IPS DF 4.7 (cell line): ENCODE results near the gene ANKRD35.
"Not testable (repeated sequence)": the region's sequence is repeated elsewhere in the genome, so short reads cannot be mapped to it uniquely, and the experiment has no call there.

Experiments
- DNase-seq: peaks from one replicate; pipeline ENCODE4 v3.0.0-alpha.2; 2013; ENCODE audit warnings: low spot score; ENCODE audit errors: extremely low read depth

The ANKRD35 gene

DNA sequence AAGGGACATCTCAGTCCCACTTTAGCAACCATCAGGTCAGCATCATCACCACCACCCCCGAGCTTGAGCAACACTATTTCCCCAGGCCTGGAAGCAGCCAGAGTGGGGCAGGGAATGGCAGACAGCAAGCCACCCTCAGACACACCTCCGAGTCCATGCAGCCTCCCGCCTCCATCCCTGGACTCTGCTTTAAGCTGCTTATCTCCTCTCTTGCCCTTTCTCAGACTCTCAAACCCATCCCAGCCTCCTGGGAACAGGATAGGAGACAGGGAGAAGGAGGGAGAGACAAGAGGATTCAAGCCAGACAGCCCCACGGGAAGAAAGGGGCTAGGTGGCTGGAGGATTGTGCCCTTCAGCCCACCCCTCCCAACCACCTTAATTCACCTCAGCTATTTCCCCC is 28.5 kb downstream of the ANKRD35 start:
- DNase-seq = no peak

DNA sequence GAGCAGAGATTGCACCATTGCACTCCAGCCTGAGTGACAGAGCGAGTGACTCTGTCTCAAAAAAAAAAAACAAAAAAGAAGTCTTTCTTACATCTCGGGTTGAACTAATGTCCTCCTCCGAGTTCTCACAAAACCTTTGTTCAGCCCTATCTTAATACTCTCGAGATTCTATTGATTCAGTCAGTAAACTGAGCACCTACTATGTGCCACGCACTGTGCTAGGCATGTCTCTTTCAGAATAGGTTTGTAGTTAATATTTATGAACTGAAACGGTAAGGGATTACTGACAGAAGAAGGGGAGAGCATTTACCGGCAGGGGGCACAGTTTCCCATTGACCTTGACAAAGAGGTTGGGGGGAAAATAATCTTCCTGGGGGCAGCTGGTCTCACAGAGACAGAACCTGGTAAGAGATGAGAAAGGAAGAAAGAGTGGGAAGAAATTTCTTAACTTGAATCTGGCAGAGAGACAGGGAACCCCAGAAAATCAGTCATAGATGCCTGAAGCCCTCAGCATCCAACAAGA is 30.2 kb downstream of the ANKRD35 start:
- DNase-seq = no peak

GRCh38 chr1:145849356-145850160 is 36.1 kb downstream of the ANKRD35 start:
- no peak for DNase-seq

DNA sequence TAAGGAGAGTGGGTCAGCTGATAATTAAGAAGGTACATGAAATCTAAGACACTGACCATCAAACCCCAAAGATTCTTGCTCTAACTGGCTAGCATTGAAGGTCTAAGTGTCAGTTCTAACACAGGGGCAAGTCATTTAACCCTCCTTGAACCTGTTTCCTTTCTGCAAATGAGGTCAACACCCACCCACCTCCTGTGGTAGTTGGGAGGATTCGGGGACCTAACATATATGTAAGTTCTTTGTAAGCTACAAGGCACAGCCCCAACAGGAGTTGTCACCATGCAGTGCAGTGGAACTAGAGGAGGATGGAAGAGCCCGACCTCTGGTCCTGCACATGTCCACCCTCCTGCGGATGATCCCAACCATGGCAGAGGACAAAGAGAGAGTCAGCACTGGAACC is 37.8 kb downstream of the ANKRD35 start:
- no peak for DNase-seq

GRCh38 chr1:145846201-145846612 is 39.5 kb downstream of the ANKRD35 start:
- DNase-seq = peak; percentile 30

DNA sequence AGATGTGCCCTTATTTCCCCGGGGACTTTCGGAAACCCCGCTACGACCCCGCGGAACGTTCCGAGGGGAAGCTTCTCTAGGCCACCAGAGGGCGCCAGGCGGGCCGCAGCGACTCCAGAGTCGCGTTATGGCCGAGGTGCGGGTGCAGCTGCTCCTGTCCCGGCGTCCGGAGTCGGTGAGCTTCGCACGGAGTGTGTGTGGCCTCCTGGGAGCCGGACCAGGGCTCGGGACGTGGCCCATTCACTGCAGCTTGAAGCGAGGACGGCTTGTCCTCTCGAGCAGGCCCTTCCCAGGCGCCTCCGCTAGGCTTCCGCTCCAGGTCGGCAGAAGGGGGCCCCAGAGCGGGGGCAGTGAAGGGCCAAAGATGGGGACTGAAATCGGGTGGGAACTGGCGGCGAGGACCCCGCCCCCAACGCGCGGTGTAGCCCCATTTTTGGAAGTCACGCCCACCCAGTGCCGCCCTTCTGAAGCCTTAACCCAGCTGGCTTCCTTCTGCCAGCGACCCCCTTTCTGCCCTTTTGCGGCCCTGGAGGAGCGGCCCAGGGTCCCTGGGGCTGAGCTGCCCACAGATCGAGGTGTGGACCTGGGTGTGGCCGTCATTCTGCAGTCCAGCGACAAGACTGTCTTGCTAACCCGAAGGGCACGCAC is 40.0 kb downstream of the ANKRD35 start, which contains the start of gene NUDT17:
Gene NUDT17, plus strand, starts transcription at position 117 of the 648 bp plus-strand sequence. Its CDS starts 11 bp downstream, at position 128.
- DNase-seq = peak; percentile 19

- no peak for DNase-seq
Measured at GRCh38 chr1:145845144-145845513, 40.5 kb downstream of the ANKRD35 start.

GRCh38 chr1:145843031-145843430 is 42.6 kb downstream of the ANKRD35 start:
- DNase-seq = no peak

DNA sequence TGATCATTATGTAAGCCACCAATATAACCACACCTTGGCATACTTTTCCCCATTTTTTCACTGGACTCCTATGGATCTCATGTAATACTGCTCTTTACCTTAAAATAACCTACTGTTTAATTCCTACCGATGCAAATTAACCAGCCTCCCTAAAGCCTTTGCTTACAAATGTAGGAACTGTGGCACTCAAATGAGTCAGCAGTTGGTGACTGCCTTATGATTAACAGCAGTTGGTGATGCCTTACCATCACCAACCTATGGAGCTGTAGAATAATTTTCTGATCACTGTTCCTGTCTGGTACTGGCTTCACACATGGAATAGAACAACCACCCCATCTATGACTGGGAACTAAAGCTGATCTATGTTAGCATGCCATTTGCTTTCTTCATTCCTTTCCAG is 48.0 kb downstream of the ANKRD35 start:
- no peak for DNase-seq

DNA sequence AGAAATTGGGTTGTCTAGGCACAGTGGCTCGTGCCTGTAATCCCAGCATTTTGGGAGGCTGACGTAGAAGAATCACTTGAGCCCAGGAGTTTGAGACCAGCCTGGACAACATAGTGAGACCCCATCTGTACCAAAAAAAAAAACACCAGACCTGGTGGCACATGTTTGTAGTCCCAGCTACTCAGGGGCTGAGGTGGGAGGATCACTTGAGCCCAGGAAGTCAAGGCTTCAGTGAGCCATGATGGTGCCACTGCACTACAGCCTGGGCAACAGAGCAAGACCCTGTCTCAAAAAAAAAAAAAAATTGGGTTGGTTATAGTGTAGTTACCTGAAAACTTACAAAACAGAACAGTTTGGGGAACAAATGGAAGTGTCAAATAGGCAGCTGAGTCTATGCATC is 54.9 kb downstream of the ANKRD35 start:
- not testable (repeated sequence) for DNase-seq

- no peak for DNase-seq
Measured at GRCh38 chr1:145828367-145829026, 57.2 kb downstream of the ANKRD35 start.

DNA sequence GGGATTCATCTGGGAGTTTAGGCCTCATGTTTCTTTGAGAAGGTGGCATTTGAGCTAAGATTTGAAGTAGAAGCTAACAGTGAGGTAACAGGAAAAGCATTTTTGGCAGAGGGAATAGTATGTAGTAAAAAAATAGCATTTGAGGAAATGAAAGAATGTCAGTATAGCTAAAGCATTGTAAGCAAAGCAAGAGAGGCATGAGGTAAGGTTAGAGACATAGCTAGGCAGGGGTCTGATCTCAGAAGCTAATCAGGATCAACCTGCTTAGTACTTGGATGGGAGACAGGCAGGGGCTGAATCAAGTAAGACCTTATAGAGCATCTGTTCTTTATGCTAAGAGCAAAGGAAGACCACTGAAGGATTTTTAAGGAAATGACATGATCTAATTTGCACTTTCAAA is 57.7 kb downstream of the ANKRD35 start:
- no peak for DNase-seq

DNA sequence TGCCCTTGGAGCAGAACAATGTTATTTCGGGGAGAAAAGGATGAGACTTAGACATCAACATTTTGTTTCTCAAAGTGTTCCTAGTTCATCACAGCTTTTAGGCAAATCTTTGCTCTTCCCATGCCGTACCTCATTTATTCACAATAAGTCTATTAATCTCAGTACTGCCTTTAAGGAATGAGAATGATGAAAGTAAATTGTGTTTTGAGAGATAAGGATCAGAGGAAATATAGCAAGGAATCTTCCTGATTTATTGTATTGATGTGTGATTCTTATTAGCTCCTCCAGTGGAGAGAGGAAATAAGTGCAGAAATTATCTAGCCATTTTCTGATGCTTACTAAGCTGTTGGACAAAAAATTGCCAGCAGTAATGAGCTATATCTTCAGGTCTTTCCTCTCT is 59.6 kb downstream of the ANKRD35 start:
- no peak for DNase-seq

DNA sequence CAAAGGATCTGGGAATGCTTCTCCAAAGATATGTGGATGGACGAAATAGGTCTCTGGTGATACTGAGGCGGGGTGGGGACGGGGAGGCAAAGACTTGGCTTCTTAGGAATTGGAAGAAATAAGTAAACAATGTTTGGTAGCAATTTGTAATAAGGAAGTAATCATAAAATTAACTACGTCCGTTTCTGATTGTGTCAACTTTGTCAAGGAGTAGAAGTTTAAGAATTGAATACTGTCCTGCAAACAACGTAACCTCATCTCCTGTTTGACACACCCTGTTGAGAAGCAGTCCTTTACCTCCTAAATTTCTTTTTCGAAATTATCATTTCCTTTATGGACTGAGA is 61.2 kb downstream of the ANKRD35 start:
- DNase-seq = no peak

- DNase-seq = peak; percentile 28
Measured at GRCh38 chr1:145823565-145824498, 61.8 kb downstream of the ANKRD35 start, which contains the start of the genes POLR3C and RNF115. TSS of gene POLR3C (plus strand) at chr1:145824200. CDS start at chr1:145825777, 1,577 bp downstream. TSS of gene RNF115 (minus strand) at chr1:145824095. CDS start at chr1:145823873, 222 bp downstream.

DNA sequence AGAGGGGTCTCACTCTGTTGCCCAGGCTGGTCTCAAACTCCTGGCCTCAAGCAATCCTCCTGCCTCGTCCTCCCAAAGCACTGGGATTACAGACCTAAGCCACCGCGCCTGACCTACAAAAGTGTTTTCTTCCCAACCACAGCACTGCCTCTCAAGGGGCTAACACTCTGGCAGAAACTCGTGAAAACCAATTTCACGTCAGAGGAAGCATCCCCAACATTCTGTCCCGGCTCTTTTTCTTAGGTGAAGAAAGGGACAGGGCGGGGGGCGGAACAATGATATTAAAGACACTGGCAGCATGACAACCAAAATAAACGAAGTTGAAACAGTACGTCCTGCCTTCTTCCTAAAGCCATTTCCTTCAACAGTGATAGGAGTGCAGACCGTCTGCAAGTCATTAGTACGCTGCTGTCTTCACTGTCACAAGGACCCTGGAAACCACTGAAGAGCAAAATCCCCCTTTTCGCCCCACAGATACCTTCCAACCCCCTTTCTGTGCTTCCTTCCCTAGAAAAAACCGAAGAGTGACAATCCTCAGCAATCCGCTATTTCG is 62.8 kb downstream of the ANKRD35 start:
- DNase-seq = not testable (repeated sequence)

DNA sequence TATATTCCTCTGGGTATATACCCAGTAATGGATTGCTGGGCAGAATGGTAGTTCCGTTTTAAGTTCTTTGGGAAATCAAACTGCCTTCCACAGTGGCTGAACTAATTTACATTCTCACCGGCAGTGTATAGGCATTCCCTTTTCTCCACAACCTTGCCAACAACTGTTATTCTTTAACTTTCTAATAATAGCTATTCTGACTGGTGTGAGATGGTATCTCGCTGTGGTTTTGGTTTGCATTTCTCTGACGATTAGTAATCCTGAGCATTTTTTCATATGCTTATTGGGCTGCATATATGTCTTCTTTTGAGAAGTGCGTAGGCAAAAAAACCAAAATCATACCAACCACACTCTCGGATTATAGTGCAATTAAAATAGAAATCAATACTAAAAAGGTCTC is 67.6 kb downstream of the ANKRD35 start:
- not testable (repeated sequence) for DNase-seq
